Vagina (tissue), 2 donors: ENCODE measurements around the gene MBNL2. TPM values are rescaled to one million over a fixed set of nuclear protein-coding genes. Genes with fewer than 3 reads are reported as not detected.
"Not testable (repeated sequence)": the region's sequence is repeated elsewhere in the genome, so short reads cannot be mapped to it uniquely, and the experiment has no call there.

Experiments used
- DNase-seq, 2 donors: peaks; one replicate each; pipeline ENCODE4 v3.0.0-alpha.2; 2017; ENCODE audit errors: extremely low spot score in 2 of 2
- H3K27ac ChIP-seq: fragments of 200-600 bp; sonication (generic); one replicate; pipeline ENCODE4 v1.5.1; 2019
- H3K27me3 ChIP-seq: fragments of 200-600 bp; sonication (generic); one replicate; pipeline ENCODE4 v1.5.1; 2019
- H3K36me3 ChIP-seq, 2 donors: fragments of 200-600 bp; sonication (generic); one replicate each; pipeline ENCODE4 v1.5.1; 2017 to 2019
- H3K4me1 ChIP-seq: fragments of 200-600 bp; sonication (generic); one replicate; pipeline ENCODE4 v1.5.1; 2019
- H3K4me3 ChIP-seq, 2 donors: fragments of 200-600 bp; sonication (generic); 1 replicate in 1 of 2; 2 replicates in 1 of 2; pipeline ENCODE4 v1.5.1; 2016 to 2019
- H3K9me3 ChIP-seq: fragments of 200-600 bp; sonication (generic); one replicate; pipeline ENCODE4 v1.5.1; 2019
- POLR2A ChIP-seq, 2 donors: fragments of 450-650 bp; IDR thresholded peaks; one replicate each; pipeline ENCODE4 v1.6.1; 2017; ENCODE audit warnings: antibody characterized with exemption in 2 of 2, mild to moderate bottlenecking in 2 of 2, moderate library complexity in 2 of 2
- POLR2AphosphoS5 ChIP-seq, 2 donors: sonication (generic); formaldehyde crosslinking; IDR thresholded peaks; one replicate each; pipeline ENCODE4 v1.9.0; 2017; ENCODE audit warnings: antibody characterized with exemption in 2 of 2, mild to moderate bottlenecking in 2 of 2, low read depth in 1 of 2; ENCODE audit not compliant: insufficient read depth in 1 of 2
- intact Hi-C: fragments of 100-400 bp; cut with DNase I; formaldehyde crosslinking; loops from one replicate; pipeline ENCODE4 v1.15.1; 2023
- total RNA-seq: library from RNA; depleted of rRNA; stranded (reverse); fragments of >200 nt; gene quantifications from one replicate; pipeline ENCODE4 v1.2.3, GENCODE V29; 2016
- TF ChIP-seq, protein P1 (sequence below), 3 experiments: fragments of 450-650 bp in 2 of 3; fragments of 200-600 bp in 1 of 3; sonication (generic) in 1 of 3; IDR thresholded peaks; one replicate each; pipeline ENCODE4 v1.5.1; 2017 to 2019; ENCODE audit warnings: antibody characterized with exemption in 3 of 3, mild to moderate bottlenecking in 2 of 3, moderate library complexity in 2 of 3

Gene MBNL2
- total RNA-seq, 1 donor from 2014 or later = 63.1 TPM

DNA sequence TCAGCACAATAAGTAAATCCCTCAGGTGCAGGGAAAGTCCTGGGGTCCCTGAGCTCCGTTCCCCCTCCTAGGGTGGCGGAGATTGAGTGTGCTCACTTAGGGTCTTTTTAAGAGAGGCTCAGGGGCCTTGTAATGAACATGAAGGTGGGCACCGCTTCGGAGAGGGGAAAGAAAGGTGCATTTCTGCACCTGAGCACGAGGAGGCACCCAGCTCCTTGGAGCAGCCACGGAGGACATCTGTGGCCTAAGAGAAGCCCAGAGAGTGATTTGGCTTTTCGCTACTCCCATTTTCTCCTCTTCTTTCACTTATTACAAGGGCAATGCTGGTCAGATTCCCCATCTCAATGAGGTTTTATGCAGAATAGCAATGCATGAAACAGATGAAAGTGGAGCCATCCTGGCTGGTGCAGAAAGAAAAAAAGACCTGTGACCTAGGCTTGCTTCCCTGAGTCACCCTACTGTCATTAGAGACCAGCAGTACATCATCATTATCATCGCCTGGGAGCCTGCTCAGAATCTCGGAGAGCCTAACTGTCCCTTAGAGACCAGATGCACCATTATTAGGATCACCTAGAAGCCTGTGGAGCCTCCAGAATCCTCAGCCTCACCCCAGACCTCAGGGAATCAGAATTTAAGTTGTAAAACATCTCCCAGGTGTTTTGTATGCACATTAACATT is 125.3 kb downstream of the MBNL2 start:
- no peak overlapping the region for H3K27ac ChIP-seq
- no peaks in the 10 kb centered on the region for H3K27me3 ChIP-seq
- intact Hi-C loops = loop anchor here (10.0 kb wide), 1 partner anchor 123 kb away; the partner anchor contains the start of gene MBNL2
- peaks cover 0 to 43% of the 10 kb centered on the region in 2 donors for H3K36me3 ChIP-seq
- H3K4me3 ChIP-seq = no peak overlapping the region
- no peaks in the 10 kb centered on the region for H3K9me3 ChIP-seq
- peaks cover 27% of the 10 kb centered on the region for H3K4me1 ChIP-seq
- no peak for TF ChIP-seq POLR2AphosphoS5 (IDR thresholded peaks at IDR 0.05; ENCODE audit: insufficient read depth in 1 of 2, low read depth in 1 of 2)
- TF ChIP-seq, protein P1, sequence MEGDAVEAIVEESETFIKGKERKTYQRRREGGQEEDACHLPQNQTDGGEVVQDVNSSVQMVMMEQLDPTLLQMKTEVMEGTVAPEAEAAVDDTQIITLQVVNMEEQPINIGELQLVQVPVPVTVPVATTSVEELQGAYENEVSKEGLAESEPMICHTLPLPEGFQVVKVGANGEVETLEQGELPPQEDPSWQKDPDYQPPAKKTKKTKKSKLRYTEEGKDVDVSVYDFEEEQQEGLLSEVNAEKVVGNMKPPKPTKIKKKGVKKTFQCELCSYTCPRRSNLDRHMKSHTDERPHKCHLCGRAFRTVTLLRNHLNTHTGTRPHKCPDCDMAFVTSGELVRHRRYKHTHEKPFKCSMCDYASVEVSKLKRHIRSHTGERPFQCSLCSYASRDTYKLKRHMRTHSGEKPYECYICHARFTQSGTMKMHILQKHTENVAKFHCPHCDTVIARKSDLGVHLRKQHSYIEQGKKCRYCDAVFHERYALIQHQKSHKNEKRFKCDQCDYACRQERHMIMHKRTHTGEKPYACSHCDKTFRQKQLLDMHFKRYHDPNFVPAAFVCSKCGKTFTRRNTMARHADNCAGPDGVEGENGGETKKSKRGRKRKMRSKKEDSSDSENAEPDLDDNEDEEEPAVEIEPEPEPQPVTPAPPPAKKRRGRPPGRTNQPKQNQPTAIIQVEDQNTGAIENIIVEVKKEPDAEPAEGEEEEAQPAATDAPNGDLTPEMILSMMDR (IDR thresholded peaks at IDR 0.05) = no peak
- no peak for TF ChIP-seq POLR2A (IDR thresholded peaks at IDR 0.05)
- no peak for DNase-seq

DNA sequence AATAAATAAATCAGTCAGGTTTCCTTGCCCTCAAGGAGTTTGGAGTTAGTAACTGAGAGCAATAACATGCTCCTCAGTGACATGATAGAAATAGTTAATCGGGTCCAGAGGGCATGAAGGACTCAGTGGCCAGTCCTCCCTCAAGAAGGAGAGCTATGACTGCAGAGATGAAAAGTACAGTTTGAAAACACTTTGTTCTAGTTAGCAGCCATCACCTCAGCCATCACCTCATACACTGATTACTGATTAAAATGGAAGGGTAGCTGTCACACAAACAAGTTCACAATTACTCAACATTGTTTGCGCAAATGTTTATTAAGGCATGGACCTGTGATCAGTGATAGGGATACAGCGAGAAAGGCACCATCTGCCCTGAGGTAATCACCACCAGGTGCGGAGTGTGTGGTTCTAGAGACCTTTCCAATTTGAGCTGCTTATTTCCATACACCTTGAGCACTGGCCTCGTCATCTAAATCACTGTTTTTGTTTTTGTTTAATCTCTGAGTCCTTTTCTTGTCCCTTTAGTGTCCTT is 126.5 kb downstream of the MBNL2 start:
- H3K27me3 ChIP-seq = no peaks in the 10 kb centered on the region
- intact Hi-C loops = loop anchor here (10.0 kb wide), 1 partner anchor 124 kb away; the partner anchor contains the start of gene MBNL2
- no peak for DNase-seq
- no peak overlapping the region for H3K4me3 ChIP-seq
- H3K27ac ChIP-seq = no peak overlapping the region
- TF ChIP-seq POLR2A (IDR thresholded peaks at IDR 0.05) = no peak
- TF ChIP-seq, protein P1 (IDR thresholded peaks at IDR 0.05) = no peak
- no peak for TF ChIP-seq POLR2AphosphoS5 (IDR thresholded peaks at IDR 0.05; ENCODE audit: insufficient read depth in 1 of 2, low read depth in 1 of 2)
- peaks cover 14% of the 10 kb centered on the region for H3K4me1 ChIP-seq
- H3K9me3 ChIP-seq = no peaks in the 10 kb centered on the region
- peaks cover 0 to 40% of the 10 kb centered on the region in 2 donors for H3K36me3 ChIP-seq

DNA sequence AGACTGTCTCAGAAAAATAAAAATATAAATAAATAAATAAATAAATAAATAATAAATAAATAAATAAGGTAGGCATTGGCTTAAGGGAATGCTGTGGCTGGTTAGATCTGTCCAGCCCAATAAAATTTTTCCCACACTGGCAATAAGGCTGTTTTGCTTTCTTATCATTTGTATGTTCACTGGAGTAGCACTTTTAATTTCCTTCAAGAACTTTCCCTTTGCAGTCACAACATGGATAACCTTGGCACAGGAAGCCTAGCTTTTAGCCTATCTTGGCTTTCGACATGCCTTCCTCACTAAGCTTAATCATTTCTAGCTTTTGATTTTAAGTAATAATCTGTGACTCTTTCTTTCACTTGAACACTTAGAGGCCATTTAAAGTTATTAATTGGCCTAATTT is 129.9 kb downstream of the MBNL2 start:
- peaks cover 0 to 40% of the 10 kb centered on the region in 2 donors for H3K36me3 ChIP-seq
- H3K27ac ChIP-seq, DNase-seq, H3K27me3 ChIP-seq, H3K4me1 ChIP-seq, H3K4me3 ChIP-seq, H3K9me3 ChIP-seq, intact Hi-C loops: not testable (repeated sequence)

DNA sequence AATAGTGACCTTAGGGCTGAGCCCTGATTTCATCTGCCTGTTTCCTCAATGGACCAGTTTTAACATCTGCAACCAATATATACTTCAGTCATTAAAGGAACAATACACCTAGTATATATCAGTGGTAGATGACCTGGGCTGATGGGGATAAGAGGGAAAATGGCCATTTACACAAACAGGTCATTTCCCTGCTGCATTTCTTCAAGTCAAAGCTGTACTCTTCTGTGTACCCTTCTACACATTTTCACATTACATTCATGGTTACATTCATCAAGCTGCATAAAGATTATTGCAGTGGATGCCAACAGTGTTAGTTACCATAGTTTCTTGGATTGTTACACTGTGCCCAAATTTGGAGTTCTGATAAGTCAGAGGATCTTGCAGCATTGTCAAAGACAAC is 130.7 kb downstream of the MBNL2 start:
- Histone ChIP-seq H3K36me3 (peaks cover 0 to 38% of the 10 kb centered on the region in 2 donors), H3K4me3 (no peak overlapping the region), H3K9me3 (no peaks in the 10 kb centered on the region), H3K27me3 (no peaks in the 10 kb centered on the region), H3K27ac (no peak overlapping the region), H3K4me1 (peaks cover 6% of the 10 kb centered on the region)
- no peak for DNase-seq
- intact Hi-C loops = no loop called here
- TF ChIP-seq POLR2AphosphoS5 (IDR thresholded peaks at IDR 0.05; ENCODE audit: insufficient read depth in 1 of 2, low read depth in 1 of 2) (no peak), POLR2A (IDR thresholded peaks at IDR 0.05) (no peak)
- TF ChIP-seq, protein P1 (IDR thresholded peaks at IDR 0.05) = no peak

DNA sequence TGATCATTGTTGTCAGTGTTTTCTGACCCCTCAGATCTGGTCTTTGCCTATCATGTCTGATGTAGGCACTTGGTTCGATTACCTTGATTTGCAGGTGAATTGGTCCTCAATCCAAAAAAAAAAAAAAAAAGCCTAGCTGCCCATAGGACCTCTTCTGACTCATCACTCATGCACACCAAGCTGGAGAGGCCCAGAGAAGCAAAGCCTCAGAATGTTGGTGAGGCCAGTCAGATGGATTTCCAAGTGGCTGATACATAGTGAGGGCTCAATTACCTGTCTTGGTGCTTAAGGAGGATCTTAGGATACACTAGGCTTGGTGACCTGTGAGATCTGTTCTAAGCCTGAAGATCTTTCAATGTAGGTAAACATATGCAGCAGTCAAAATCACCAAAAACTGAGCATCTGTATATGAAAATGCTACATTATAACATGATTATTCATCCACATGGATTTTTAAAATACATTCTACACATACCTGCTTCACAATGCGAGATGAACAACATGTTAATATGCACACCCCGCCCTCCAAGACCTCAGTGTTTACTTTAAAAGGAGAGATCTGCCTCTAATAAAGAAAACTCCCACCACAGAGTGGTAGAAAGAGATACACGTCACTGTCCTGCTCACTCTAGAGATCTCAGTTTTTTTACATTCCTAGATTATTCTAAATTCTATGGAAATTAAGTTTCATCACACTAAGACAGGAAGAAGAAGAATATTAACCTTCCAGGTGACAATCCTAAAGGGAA is 132.0 kb downstream of the MBNL2 start:
- DNase-seq = no peak
- H3K9me3 ChIP-seq = no peaks in the 10 kb centered on the region
- H3K27ac ChIP-seq = no peak overlapping the region
- TF ChIP-seq POLR2AphosphoS5 (IDR thresholded peaks at IDR 0.05; ENCODE audit: insufficient read depth in 1 of 2, low read depth in 1 of 2) (no peak), POLR2A (IDR thresholded peaks at IDR 0.05) (no peak)
- TF ChIP-seq, protein P1 (IDR thresholded peaks at IDR 0.05) = no peak
- H3K4me3 ChIP-seq = no peak overlapping the region
- H3K4me1 ChIP-seq = peaks cover 7% of the 10 kb centered on the region
- H3K27me3 ChIP-seq = no peaks in the 10 kb centered on the region
- H3K36me3 ChIP-seq = peaks cover 0 to 30% of the 10 kb centered on the region in 2 donors
- intact Hi-C loops = no loop called here
